Activated naive CD4-positive, alpha-beta T cell treated with anti-CD3 and anti-CD28 coated beads, Interleukin-2, amount 50 U/mL, for 24 hours (primary cell): ENCODE data around the gene FMO4.
"Not testable (repeated sequence)": the region's sequence is repeated elsewhere in the genome, so short reads cannot be mapped to it uniquely, and the experiment has no call there.

Experiments
- H3K27ac Mint-ChIP-seq: one replicate; pipeline ENCODE4 v1.8.0; 2021; ENCODE audit warnings: mild to moderate bottlenecking, mixed read lengths
- H3K27me3 Mint-ChIP-seq: one replicate; pipeline ENCODE4 v1.8.0; 2021; ENCODE audit warnings: mixed read lengths
- H3K36me3 Mint-ChIP-seq: one replicate; pipeline ENCODE4 v1.8.0; 2021; ENCODE audit warnings: mixed read lengths
- H3K4me1 Mint-ChIP-seq: one replicate; pipeline ENCODE4 v1.8.0; 2021; ENCODE audit warnings: mixed read lengths
- H3K4me3 Mint-ChIP-seq: one replicate; pipeline ENCODE4 v1.8.0; 2021; ENCODE audit warnings: mild to moderate bottlenecking, mixed read lengths
- H3K9me3 Mint-ChIP-seq: one replicate; pipeline ENCODE4 v1.8.0; 2021; ENCODE audit warnings: mixed read lengths

FMO4 gene

GRCh38 chr1:171300401-171300800 is 13.6 kb upstream of the FMO4 start:
- Mint-ChIP-seq H3K4me1 (no peaks in the 10 kb centered on the region), H3K4me3 (no peak overlapping the region), H3K27me3 (peaks cover 20% of the 10 kb centered on the region), H3K36me3 (peaks cover 6% of the 10 kb centered on the region), H3K27ac (no peak overlapping the region), H3K9me3 (peaks cover 30% of the 10 kb centered on the region)

- peaks cover 20% of the 10 kb centered on the region for H3K4me1 Mint-ChIP-seq
- no peak overlapping the region for H3K4me3 Mint-ChIP-seq
- no peaks in the 10 kb centered on the region for H3K9me3 Mint-ChIP-seq
- H3K27me3 Mint-ChIP-seq: no peaks in the 10 kb centered on the region
- no peak overlapping the region for H3K27ac Mint-ChIP-seq
- no peaks in the 10 kb centered on the region for H3K36me3 Mint-ChIP-seq
These were observed 3.3 kb upstream of the FMO4 start for GRCh38 chr1:171310661-171311087.

- Mint-ChIP-seq H3K36me3 (no peaks in the 10 kb centered on the region), H3K4me3 (no peak overlapping the region), H3K27ac (no peak overlapping the region), H3K4me1 (peaks cover 20% of the 10 kb centered on the region), H3K9me3 (no peaks in the 10 kb centered on the region), H3K27me3 (no peaks in the 10 kb centered on the region)
These were observed 2.0 kb upstream of the FMO4 start for GRCh38 chr1:171311771-171312558.

GRCh38 chr1:171313319-171313834 is 606 bp upstream of the FMO4 start:
- Mint-ChIP-seq H3K36me3 (peaks cover 4% of the 10 kb centered on the region), H3K4me1 (peaks cover 20% of the 10 kb centered on the region), H3K27me3 (no peaks in the 10 kb centered on the region), H3K27ac (peak overlapping the region; percentile 59), H3K9me3 (no peaks in the 10 kb centered on the region), H3K4me3 (peak overlapping the region; percentile 81)

GRCh38 chr1:171329251-171329650 is 15.3 kb downstream of the FMO4 start:
- Mint-ChIP-seq H3K4me3 (no peak overlapping the region), H3K27me3 (no peaks in the 10 kb centered on the region), H3K4me1 (no peaks in the 10 kb centered on the region), H3K27ac (no peak overlapping the region), H3K36me3 (peaks cover 9% of the 10 kb centered on the region), H3K9me3 (no peaks in the 10 kb centered on the region)

- H3K4me1 Mint-ChIP-seq: no peaks in the 10 kb centered on the region
- H3K36me3 Mint-ChIP-seq: peaks cover 16% of the 10 kb centered on the region
- no peaks in the 10 kb centered on the region for H3K9me3 Mint-ChIP-seq
- H3K27me3 Mint-ChIP-seq: no peaks in the 10 kb centered on the region
- H3K4me3 Mint-ChIP-seq: no peak overlapping the region
- peak overlapping the region; percentile 27 for H3K27ac Mint-ChIP-seq
These were observed 20.1 kb downstream of the FMO4 start for GRCh38 chr1:171334024-171334640.

- Mint-ChIP-seq H3K4me3 (no peak overlapping the region), H3K36me3 (peaks cover 14% of the 10 kb centered on the region), H3K9me3 (no peaks in the 10 kb centered on the region), H3K27ac (no peak overlapping the region), H3K27me3 (no peaks in the 10 kb centered on the region), H3K4me1 (no peaks in the 10 kb centered on the region)
These were observed 22.0 kb downstream of the FMO4 start for GRCh38 chr1:171335964-171336363.

GRCh38 chr1:171339345-171339744 is 25.4 kb downstream of the FMO4 start:
- not testable (repeated sequence) for H3K4me1 Mint-ChIP-seq, H3K4me3 Mint-ChIP-seq, H3K27me3 Mint-ChIP-seq, H3K9me3 Mint-ChIP-seq, H3K27ac Mint-ChIP-seq
- peaks cover 15% of the 10 kb centered on the region for H3K36me3 Mint-ChIP-seq

- H3K4me3 Mint-ChIP-seq: no peak overlapping the region
- no peak overlapping the region for H3K27ac Mint-ChIP-seq
- H3K4me1 Mint-ChIP-seq: no peaks in the 10 kb centered on the region
- H3K27me3 Mint-ChIP-seq: no peaks in the 10 kb centered on the region
- peaks cover 17% of the 10 kb centered on the region for H3K9me3 Mint-ChIP-seq
- peaks cover 6% of the 10 kb centered on the region for H3K36me3 Mint-ChIP-seq
These were observed 29.9 kb downstream of the FMO4 start for GRCh38 chr1:171343727-171344472.

GRCh38 chr1:171344473-171344820 is 30.5 kb downstream of the FMO4 start:
- Mint-ChIP-seq H3K36me3 (peaks cover 6% of the 10 kb centered on the region), H3K4me1 (no peaks in the 10 kb centered on the region), H3K4me3 (no peak overlapping the region), H3K9me3 (peaks cover 17% of the 10 kb centered on the region), H3K27ac (no peak overlapping the region), H3K27me3 (no peaks in the 10 kb centered on the region)

- no peak overlapping the region for H3K27ac Mint-ChIP-seq
- H3K27me3 Mint-ChIP-seq: no peaks in the 10 kb centered on the region
- no peak overlapping the region for H3K4me3 Mint-ChIP-seq
- peaks cover 17% of the 10 kb centered on the region for H3K9me3 Mint-ChIP-seq
- H3K4me1 Mint-ChIP-seq: no peaks in the 10 kb centered on the region
- H3K36me3 Mint-ChIP-seq: peaks cover 6% of the 10 kb centered on the region
These were observed 31.6 kb downstream of the FMO4 start for GRCh38 chr1:171345536-171345935.

- Mint-ChIP-seq H3K4me1 (no peaks in the 10 kb centered on the region), H3K27ac (no peak overlapping the region), H3K36me3 (peaks cover 3% of the 10 kb centered on the region), H3K9me3 (peaks cover 17% of the 10 kb centered on the region), H3K4me3 (no peak overlapping the region), H3K27me3 (no peaks in the 10 kb centered on the region)
These were observed 32.9 kb downstream of the FMO4 start for GRCh38 chr1:171346881-171347280.

- H3K4me3 Mint-ChIP-seq: no peak overlapping the region
- no peaks in the 10 kb centered on the region for H3K4me1 Mint-ChIP-seq
- no peak overlapping the region for H3K27ac Mint-ChIP-seq
- peaks cover 10% of the 10 kb centered on the region for H3K9me3 Mint-ChIP-seq
- no peaks in the 10 kb centered on the region for H3K36me3 Mint-ChIP-seq
- no peaks in the 10 kb centered on the region for H3K27me3 Mint-ChIP-seq
These were observed 36.6 kb downstream of the FMO4 start for GRCh38 chr1:171350594-171350993.

- no peaks in the 10 kb centered on the region for H3K4me1 Mint-ChIP-seq
- no peak overlapping the region for H3K4me3 Mint-ChIP-seq
- no peaks in the 10 kb centered on the region for H3K27me3 Mint-ChIP-seq
- H3K36me3 Mint-ChIP-seq: no peaks in the 10 kb centered on the region
- peaks cover 5% of the 10 kb centered on the region for H3K9me3 Mint-ChIP-seq
- H3K27ac Mint-ChIP-seq: no peak overlapping the region
These were observed 38.0 kb downstream of the FMO4 start for GRCh38 chr1:171351961-171352360.

GRCh38 chr1:171352554-171352953 is 38.6 kb downstream of the FMO4 start:
- H3K36me3 Mint-ChIP-seq: no peaks in the 10 kb centered on the region
- H3K27me3 Mint-ChIP-seq: no peaks in the 10 kb centered on the region
- no peak overlapping the region for H3K27ac Mint-ChIP-seq
- no peaks in the 10 kb centered on the region for H3K4me1 Mint-ChIP-seq
- H3K4me3 Mint-ChIP-seq: no peak overlapping the region
- peaks cover 4% of the 10 kb centered on the region for H3K9me3 Mint-ChIP-seq

GRCh38 chr1:171355727-171356126 is 41.7 kb downstream of the FMO4 start:
- H3K4me3 Mint-ChIP-seq: no peak overlapping the region
- H3K27ac Mint-ChIP-seq: no peak overlapping the region
- H3K9me3 Mint-ChIP-seq: no peaks in the 10 kb centered on the region
- peaks cover 3% of the 10 kb centered on the region for H3K27me3 Mint-ChIP-seq
- H3K36me3 Mint-ChIP-seq: peaks cover 2% of the 10 kb centered on the region
- no peaks in the 10 kb centered on the region for H3K4me1 Mint-ChIP-seq
